Measurements from ENCODE around the gene BASP1.
A peak's percentile ranks its signal among the peaks of the same experiment; 100 is the strongest.
"Not testable (repeated sequence)": the region's sequence is repeated elsewhere in the genome, so short reads cannot be mapped to it uniquely, and the experiment has no call there.

BASP1 gene

DNA sequence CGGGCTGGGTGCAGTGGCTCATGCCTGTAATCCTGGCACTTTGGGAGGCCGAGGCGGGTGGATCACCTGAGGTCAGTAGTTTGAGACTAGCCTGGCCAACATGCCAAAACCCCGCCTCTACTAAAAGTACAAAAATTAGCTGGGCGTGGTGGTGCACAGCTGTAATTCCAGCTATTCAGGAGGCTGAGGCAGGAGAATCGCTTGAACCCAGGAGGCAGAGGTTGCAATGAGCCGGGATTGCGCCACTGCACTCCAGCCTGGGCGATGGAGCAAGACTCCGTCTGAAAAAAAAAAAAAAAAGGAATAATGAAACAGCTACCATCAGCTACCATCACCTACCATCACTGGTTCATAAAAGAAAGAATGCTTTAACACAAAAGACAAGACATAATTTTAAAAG, 25.9 kb upstream of the BASP1 start:
- DNase-seq (ENCODE audit: low read depth): not testable (repeated sequence)

DNA sequence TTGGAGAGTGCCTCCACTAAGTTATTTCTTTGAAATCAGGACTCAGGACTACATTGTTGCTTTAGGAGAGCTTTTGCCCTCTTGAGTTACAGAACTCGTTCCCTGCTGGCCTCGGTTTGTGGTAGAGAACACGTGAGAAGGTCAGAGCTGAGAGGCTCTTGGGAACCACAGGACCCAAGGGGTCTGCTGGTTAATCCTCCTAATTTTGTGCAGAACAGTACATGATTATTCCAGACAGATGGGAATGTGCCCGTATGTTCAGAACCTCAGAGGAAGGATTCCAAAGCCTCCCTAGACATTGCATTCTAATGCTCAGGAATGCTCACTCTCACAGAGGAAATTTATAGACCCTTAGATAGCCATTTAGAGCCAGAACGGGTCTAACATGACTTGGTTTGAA, 25.2 kb upstream of the BASP1 start:
- DNase-seq (ENCODE audit: low read depth): no peak

DNA sequence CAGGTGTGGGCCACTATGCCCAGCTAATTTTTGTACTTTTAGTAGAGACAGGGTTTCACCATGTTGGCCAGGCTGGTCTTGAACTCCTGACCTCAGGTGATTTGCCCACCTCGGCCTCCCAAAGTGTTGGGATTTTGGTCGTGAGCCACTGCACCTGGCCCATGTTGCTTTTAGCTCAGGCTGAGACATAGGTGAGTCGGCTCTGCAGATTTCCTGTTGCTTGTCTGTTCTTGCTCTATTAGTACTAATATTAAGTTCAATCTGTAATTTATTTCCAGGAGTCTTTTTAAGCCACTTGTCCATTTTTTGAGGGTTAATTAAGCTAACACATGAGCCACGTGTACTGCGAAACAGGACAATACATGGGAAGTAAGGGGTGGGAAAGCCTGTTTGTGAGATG, 21.4 kb upstream of the BASP1 start:
- no peak for DNase-seq (ENCODE audit: low read depth)

DNA sequence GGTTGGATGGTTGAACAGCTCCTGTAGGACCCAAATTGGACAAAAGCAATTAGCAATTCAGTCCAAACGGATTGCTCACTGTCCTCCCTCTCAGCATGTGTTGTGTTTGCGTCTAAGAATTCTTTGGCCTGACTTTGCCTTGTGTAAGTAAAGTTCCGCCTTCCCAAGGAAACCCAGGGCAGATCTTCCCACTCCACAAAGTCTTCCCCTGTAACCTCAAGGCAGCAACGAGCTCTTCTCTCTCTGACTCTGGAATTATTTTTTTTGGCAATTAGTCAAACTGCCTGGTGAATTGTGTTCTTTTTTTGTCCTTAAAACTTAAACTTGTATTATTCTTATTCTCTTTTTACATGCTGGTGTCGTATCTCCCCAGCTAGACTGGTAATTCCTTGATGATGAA, 20.7 kb upstream of the BASP1 start:
- DNase-seq (ENCODE audit: low read depth): no peak

DNA sequence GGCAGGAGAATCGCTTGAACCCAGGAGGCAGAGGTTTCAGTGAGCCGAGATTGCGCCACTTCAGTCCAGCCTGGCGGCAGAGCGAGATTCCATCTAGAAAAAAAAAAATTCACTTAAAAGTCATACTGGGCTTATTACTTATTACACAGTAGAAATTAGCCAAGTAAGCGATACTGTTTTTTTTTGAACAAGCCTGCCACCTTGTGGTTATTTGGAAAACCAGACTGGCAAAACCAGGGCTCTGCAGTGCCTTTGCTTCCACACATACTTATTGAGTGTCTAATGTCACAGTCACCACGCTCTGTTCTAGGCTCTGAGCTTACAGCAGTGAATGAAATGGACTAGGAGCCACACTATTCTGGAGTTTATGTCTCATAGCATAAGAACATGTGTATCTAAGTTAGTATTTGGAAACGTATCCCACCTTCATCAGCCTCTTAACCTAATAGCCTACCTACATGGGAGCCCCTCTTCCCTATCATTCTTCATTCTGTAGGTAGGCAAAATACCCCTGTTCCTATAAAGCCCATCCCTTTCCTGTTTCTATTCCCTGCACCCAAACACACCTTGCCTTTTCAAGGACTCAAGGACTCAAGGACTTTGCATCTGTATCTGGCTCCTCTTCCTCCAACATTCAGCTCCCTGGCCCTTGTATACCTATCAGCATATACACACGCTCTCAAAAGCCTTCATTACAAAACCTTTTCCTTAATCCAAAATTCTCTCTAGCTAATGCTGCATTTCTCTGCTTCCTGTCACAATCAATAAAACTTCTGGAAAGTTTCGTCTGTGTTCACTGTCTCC, 13.9 kb upstream of the BASP1 start:
- DNase-seq (ENCODE audit: low read depth): peak; percentile 63

DNA sequence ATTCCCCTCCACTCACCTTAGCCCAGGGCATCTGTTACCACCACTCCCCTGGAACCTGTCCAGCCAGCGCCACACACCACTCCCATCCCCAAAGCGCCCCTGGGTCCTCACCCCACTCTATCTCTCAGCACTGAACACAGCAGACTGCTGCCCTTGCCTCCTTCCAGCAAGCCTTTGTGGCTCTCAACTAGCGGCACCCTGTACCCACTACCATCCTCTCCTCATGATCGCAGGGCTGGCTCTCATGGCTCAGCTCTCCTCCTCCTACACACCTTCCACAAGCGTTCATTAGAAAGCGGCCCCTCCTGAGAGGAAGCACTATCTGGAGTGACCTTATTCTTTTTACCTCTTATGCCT, 13.3 kb upstream of the BASP1 start:
- DNase-seq (ENCODE audit: low read depth): no peak

DNA sequence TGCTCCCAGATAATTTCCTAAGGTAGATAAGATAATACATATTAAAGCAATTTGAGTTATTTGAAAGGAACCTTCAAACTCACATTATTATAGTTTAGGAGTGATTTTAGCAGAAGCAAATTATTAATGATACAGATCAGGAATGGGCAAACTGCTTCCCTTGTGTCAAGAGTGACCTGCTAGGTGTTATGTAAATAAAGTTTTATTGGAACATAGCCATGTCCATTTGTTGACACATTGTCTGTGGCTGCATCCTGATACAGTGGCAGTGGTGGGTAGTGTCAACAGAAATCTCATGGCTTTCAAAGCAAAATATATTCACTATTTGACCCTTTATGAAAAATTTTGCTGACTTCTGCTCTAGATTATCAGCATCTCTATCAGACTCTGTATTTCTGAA, 11.4 kb upstream of the BASP1 start:
- no peak for DNase-seq (ENCODE audit: low read depth)

DNA sequence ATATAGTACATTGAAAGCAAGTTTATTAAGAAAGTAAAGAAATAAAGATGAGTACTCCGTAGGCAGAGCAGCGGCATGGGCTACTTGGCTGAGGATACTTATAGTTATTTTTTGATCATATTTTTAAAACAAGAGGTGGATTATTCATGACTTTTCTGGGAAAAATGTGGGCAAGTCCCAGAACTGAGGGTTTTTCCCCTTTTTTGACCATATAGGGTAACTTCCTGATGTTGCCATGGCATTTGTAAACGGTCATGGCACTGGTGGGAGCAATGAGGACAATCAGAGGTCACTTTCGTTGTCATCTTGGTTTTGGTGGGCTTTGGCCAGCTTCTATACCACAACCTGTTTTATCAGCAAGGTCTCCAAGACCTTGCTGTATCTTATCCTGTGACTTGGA, 5.2 kb upstream of the BASP1 start:
- DNase-seq (ENCODE audit: low read depth): no peak

DNA sequence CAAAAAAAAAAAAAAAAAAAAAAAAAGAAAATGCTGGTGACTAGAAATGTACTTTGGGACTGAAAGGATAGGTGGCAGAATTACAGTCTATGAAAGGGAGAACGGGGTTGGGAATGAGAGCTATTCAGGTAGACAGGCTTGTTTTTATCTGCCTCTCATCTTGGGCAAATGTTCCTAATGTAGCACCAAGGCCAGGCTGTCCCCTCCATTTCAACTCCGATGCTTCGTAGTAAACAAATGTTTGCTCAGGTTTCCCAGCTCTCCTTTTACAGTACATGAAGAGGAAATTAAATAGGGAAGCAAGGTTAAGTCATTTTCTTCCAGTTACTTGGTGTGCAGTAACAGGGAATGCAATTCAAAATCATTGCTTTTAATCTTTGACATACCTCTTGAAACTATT, 4.4 kb upstream of the BASP1 start:
- no peak for DNase-seq (ENCODE audit: low read depth)

DNA sequence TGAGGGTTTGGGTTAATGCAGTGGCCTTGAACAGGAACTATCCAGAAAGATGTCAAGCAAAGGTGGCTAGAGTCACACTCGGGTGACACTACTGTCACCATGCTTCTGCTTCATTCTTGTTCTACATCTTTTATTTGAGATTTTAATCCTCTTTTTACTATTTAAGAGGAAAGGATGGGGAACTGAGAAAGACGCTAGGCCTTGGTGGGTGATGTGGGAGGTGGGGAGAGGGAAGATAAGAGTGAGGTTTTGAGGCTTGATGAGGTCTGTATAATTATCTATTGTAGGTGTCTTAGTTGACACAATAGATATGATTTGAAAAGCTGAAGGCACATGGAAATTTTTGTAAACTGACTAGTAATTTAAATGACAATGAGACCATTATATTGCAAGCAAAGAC, 3.5 kb upstream of the BASP1 start:
- no peak for DNase-seq (ENCODE audit: low read depth)

DNA sequence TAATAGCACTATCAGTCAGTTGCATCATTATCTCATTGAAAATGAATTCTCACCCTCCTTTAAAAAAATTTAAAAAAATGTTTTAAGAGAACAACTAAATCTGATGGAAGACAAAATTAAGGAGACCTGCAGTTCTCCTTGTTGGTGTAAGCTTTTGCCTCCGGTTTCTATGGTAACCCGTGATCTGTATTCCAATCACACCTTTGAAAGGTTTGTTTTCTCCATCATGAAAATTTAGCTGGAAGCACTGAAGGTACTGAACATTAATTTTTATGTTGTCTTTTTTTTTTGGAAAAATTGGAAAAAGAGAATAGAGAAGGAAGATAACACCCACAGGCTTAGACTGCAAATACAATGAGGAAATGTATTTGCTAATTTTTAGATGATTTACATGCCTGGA, 2.5 kb upstream of the BASP1 start:
- no peak for DNase-seq (ENCODE audit: low read depth)

DNA sequence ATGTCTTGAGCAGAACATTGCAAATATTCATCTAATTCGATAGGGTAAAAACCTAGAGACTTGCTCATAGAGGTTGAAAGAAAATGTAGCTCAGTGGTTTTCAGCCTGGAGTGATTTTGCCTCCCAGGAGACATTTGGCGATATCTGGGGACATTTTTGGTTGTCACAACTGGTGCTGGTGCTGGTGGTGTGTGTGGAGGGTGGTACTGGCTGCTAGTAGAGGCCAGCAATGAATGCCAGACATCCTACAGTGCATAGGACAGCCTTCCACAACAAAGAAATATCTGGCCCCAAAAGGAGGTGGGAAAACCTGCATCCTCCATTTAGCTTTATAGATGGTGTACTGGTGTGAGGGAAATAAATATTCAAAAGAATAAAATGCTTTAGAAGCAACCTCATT, 2.1 kb upstream of the BASP1 start:
- DNase-seq (ENCODE audit: low read depth): no peak

DNA sequence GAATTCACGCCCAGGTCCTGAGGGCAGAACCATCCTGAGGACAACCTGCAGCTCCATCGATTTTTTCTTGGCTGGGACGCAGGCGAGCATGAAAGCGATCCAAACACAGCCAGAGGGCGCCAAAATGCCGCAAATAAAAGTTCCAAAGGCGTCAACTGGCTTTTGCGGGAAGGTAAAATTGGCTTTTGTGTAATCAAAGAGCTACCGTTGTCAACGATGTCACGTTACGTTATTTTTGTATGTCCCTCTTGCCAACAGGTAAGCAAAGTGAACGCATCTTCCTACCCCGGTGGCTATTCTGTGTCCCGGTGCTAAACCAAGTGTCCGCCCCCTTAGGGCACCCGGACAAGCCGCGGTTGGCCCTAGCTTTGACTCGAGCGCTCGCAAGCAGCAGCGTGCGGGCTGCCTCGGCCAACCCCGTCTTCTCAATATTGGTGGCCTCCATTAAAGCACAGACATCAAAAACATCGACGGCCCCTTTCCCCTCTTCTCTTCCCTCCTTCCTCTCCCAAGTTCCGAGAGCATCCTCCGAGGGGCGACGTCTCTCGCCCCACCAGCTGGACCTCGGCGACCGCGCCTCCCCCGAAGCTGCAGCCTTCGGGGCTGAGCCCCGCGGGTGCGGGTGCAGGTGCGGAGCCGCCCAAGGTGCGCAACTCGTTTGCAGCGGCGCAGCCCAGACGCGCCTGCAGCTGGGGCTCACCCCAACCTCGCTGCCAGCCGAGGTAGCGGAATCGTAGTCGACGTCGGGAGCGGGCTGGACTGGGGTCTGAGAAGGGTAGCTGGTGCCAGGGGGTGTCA, 1.1 kb upstream of the BASP1 start:
- DNase-seq (ENCODE audit: low read depth): no peak

DNA sequence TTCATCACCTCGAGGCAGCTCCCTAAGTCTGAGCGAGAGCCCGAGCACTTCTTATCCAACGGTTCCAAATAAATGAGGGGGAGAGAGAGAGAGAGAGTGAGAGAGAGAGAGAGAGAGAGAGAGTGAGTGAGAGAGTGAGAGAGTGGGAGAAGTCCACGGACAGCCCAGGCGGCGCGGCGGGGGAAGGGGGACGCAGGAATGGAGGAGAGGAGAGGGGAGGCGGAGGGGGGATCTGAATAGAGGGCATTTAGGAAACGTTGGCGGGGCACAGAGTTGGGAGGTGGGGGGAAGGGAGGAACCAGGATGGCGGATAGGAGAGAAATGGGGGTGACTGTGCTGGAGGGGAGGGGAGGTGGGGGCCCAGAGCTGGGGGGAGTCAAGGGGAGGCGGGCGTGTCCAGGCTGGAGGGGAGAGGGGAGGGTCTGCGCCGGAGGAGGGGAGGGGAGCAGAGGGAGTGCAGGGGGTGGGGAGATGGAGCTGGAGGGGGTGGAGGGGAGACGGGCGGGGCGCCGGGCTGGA, 398 bp upstream of the BASP1 start:
- no peak for DNase-seq (ENCODE audit: low read depth)

DNA sequence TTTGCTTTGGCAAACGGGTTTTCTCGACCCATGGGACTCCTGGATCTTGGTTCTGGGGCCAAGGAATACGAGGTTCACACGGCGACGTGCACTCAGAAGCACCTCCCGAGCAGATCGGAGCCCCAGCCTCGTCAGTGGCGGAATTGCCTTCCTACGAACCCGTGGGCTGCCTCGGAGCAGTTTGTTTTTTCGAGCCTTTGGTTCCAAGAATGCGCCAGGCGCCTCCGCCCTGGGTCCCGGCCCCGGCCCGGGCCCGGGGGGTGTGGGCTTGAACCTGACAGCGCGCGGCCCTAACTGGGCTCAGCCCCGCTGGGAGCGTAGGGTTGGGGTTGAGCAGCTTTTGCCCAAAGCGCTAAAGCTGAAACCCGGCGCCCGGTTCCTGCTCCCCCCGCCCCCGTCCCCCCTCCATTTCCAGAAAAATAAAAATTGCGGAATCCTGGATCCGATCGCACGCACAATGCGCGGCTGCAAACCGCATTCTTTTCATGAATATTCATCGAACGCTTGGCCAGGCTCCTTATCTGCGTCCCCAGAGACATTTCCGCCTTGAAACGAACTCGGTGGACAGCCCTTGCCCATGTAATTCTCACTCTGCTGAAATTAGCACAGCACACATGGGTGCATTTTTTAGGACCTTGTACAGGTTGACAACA, 1.0 kb downstream of the BASP1 start:
- peak; percentile 60 for DNase-seq (ENCODE audit: low read depth)

DNA sequence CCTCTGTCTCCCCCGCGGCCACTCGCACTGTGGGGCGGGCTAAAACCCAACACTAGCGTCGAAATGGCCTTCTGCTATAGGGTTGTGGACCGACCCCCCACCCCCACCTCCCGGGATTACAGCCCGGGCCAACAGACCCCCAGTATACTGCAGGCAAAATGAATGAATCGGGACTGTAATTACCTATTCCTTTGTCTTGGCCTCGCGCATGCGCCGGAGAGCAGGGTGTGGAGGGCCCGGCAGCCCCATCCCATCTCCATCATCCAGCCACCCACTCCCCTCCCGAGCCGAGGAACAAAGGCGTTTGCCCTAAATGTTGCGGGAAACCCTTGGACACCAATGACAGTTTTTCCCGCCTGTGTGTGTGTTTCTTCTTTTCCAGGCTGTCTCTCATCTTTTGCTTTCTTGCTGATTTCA, 1.6 kb downstream of the BASP1 start:
- DNase-seq (ENCODE audit: low read depth): no peak

DNA sequence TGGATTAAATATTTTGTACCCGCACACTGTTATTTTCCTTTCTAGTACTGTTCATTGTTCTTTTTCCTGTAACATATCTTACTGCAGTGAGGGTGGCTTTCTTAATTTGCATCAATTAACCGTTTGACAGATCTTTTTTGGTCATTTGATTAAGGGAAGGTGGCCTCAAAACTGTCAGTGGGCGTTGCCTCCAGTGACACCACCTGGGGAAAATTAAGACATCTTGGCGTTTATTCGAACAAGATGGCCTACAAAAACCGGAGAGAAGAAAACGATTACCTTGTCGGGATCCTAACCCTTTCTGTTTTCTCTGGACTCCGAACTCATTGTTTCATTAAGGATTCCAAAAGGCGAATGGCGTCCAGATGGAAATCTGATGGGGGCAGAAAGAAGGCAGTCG, 2.0 kb downstream of the BASP1 start:
- no peak for DNase-seq (ENCODE audit: low read depth)

DNA sequence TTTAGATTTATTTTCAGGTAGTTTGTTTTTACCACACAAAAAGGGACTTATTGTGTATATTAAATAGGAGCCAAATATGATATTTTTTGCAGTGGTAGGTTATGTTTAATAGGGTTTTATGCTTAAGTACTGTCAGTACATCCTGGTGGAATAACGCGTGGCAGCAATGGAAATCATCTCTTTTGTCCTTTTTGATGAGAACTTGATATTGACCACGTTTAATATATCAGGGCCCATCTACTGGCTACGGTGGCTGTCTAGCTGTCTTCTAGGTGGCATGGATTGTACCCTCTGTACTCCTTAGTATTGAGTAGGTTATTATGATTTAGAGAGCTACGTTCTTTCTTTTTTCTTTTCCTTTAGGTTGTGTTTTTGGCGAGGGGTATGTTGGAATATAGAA, 2.6 kb downstream of the BASP1 start:
- DNase-seq (ENCODE audit: low read depth): no peak

DNA sequence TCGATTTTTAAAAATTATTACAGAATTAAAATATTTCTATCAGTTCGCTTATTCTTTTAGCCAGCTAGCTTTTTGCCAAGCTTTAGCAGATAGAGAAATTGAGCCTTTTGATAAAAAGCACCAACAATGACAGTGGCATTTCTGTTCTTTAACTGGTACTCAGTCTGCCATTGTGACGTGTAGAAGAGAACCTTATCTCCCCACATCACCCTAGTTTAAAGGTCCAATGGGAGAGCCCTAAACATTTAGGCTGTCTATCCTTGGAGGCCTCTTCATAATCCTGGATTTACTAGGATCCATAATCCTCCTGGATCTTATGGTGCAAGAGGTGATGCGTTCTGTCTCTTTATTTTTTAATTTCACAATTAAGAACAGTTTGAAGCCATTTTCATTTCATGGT, 3.0 kb downstream of the BASP1 start:
- no peak for DNase-seq (ENCODE audit: low read depth)

DNA sequence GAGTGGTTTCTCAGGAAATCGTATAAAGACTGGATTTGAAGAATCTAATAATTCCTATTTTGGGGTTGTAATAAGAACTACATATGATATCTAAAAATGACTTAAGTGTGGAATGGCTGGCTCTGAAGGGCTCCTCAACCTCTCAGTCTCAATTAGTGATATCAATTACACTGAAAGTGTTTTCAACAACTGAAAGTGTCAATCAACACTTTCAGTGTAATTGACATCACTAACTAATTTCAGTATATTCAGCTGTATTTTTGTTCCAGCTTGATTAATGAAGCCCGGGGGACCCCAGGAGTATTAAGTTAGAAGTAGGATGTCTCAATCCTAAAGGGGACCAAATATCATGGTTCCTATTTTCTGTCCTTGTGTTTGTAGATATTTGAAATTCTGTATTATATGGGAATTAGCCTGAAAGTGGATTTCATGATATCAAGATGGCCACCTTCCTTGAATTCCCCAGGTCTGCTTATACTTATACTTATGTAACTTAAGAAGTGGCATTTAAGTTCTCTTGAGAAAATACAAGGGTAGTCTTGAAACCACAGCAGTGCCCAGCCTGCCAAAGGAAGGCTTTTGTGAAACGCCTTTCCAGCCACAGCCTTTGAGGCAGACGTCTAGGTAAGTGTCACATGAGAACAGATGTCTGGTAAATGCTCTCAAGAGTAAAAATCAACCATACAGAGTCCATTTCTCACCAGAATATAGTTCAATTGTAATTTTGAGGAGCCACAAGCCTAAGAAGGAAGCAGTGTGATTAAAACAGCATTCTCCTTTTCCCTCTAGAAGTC, 4.6 kb downstream of the BASP1 start:
- no peak for DNase-seq (ENCODE audit: low read depth)

DNA sequence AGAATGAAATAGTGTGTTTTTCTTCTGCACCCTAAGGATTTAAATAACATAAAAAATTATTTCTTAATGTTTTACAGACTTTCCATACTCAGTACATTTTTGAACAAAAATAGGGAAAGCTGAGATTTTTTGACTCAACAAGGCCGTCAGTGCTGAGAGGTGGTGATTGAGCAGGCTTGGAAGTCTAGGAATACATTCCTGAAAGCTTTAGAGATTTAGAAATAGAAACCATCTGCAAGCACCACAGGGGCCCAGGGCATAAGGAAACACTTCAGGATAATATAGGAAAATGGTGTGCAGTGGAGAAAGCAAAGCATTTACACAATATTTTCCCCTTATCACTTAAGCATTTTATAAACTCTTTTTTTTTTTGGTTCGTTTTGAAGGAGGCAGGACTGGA, 5.2 kb downstream of the BASP1 start:
- no peak for DNase-seq (ENCODE audit: low read depth)
